SJSA1 (cell line): ENCODE measurements around the gene MAP3K19. TPM values are rescaled to one million over a fixed set of nuclear protein-coding genes. Genes with fewer than 3 reads are reported as not detected.

Experiments used
- DNase-seq, 2 experiments: peaks; one replicate each; pipeline ENCODE4 v3.0.0-alpha.2; 2015 to 2020; ENCODE audit warnings: low spot score in 2 of 2, low read depth in 1 of 2
- H3K27ac ChIP-seq: fragments of 250-450 bp; sonication (Bioruptor Pico); 2 replicates; pipeline ENCODE4 v1.5.1; 2020; ENCODE audit warnings: mild to moderate bottlenecking, moderate library complexity
- H3K27me3 ChIP-seq: fragments of 250-450 bp; sonication (Bioruptor Pico); replicated peaks from 2 replicates; pipeline ENCODE4 v1.5.1; 2020; ENCODE audit warnings: mild to moderate bottlenecking, moderate library complexity
- H3K36me3 ChIP-seq: fragments of 250-450 bp; sonication (Bioruptor Pico); 2 replicates; pipeline ENCODE4 v1.5.1; 2020; ENCODE audit warnings: mild to moderate bottlenecking
- H3K4me1 ChIP-seq: fragments of 250-450 bp; sonication (Bioruptor Pico); replicated peaks from 2 replicates; pipeline ENCODE4 v1.6.1; 2021; ENCODE audit warnings: mild to moderate bottlenecking
- H3K4me3 ChIP-seq: fragments of 250-450 bp; sonication (Bioruptor Pico); 2 replicates; pipeline ENCODE4 v1.5.1; 2020; ENCODE audit warnings: mild to moderate bottlenecking
- H3K9me3 ChIP-seq: fragments of 250-450 bp; sonication (Bioruptor Pico); replicated peaks from 2 replicates; pipeline ENCODE4 v1.5.1; 2020; ENCODE audit warnings: mild to moderate bottlenecking
- total RNA-seq: library from RNA; depleted of rRNA; stranded (reverse); fragments of >200 nt; shearing (Covaris generic); gene quantifications from 2 replicates; pipeline ENCODE4 v1.2.3, GENCODE V29; 2014

MAP3K19 gene
- total RNA-seq, 1 experiment from 2014 or later = 0.08 TPM

GRCh38 chr2:135072125-135072997, 25.1 kb upstream of the MAP3K19 start:
- DNase-seq = peak in 1 of 2 experiments; percentile 12
- H3K27me3 ChIP-seq = no peaks in the 10 kb centered on the region
- H3K36me3 ChIP-seq = peaks cover 38% of the 10 kb centered on the region
- no peak overlapping the region for H3K4me3 ChIP-seq
- H3K9me3 ChIP-seq = peaks cover 19% of the 10 kb centered on the region
- H3K27ac ChIP-seq = no peak overlapping the region
- no peaks in the 10 kb centered on the region for H3K4me1 ChIP-seq

- no peak for DNase-seq
- H3K4me3 ChIP-seq = no peak overlapping the region
- no peak overlapping the region for H3K27ac ChIP-seq
- peaks cover 9% of the 10 kb centered on the region; the same call in 1 of the 2 replicates for H3K9me3 ChIP-seq
- no peaks in the 10 kb centered on the region for H3K4me1 ChIP-seq
- H3K27me3 ChIP-seq = no peaks in the 10 kb centered on the region
- peaks cover 50% of the 10 kb centered on the region for H3K36me3 ChIP-seq
Observed at GRCh38 chr2:135066710-135067109, 19.5 kb upstream of the MAP3K19 start.

GRCh38 chr2:135064149-135064548, 16.9 kb upstream of the MAP3K19 start:
- no peak overlapping the region for H3K27ac ChIP-seq
- H3K4me1 ChIP-seq = no peaks in the 10 kb centered on the region
- no peak for DNase-seq
- no peaks in the 10 kb centered on the region for H3K27me3 ChIP-seq
- no peak overlapping the region for H3K4me3 ChIP-seq
- H3K9me3 ChIP-seq = no peaks in the 10 kb centered on the region
- H3K36me3 ChIP-seq = peaks cover 47% of the 10 kb centered on the region

- Histone ChIP-seq H3K27ac (no peak overlapping the region), H3K36me3 (peaks cover 47% of the 10 kb centered on the region), H3K4me3 (no peak overlapping the region), H3K4me1 (no peaks in the 10 kb centered on the region), H3K27me3 (no peaks in the 10 kb centered on the region), H3K9me3 (no peaks in the 10 kb centered on the region)
- DNase-seq = no peak
Observed at GRCh38 chr2:135063210-135063609, 16.0 kb upstream of the MAP3K19 start.

- Histone ChIP-seq H3K4me1 (no peaks in the 10 kb centered on the region), H3K27me3 (no peaks in the 10 kb centered on the region), H3K4me3 (no peak overlapping the region), H3K27ac (no peak overlapping the region), H3K9me3 (no peaks in the 10 kb centered on the region), H3K36me3 (peaks cover 54% of the 10 kb centered on the region)
- DNase-seq = no peak
Observed at GRCh38 chr2:135059577-135059976, 12.3 kb upstream of the MAP3K19 start.

- H3K9me3 ChIP-seq = no peaks in the 10 kb centered on the region
- no peak overlapping the region for H3K4me3 ChIP-seq
- H3K27ac ChIP-seq = no peak overlapping the region
- no peak for DNase-seq
- peaks cover 45% of the 10 kb centered on the region for H3K36me3 ChIP-seq
- H3K4me1 ChIP-seq = peaks cover 10% of the 10 kb centered on the region
- H3K27me3 ChIP-seq = no peaks in the 10 kb centered on the region
Observed at GRCh38 chr2:135056790-135057189, 9.5 kb upstream of the MAP3K19 start.

- Histone ChIP-seq H3K9me3 (no peaks in the 10 kb centered on the region), H3K4me3 (no peak overlapping the region), H3K36me3 (peaks cover 32% of the 10 kb centered on the region), H3K27me3 (no peaks in the 10 kb centered on the region), H3K27ac (no peak overlapping the region), H3K4me1 (peaks cover 10% of the 10 kb centered on the region)
- peak; percentile 34 to 46 for DNase-seq
Observed at GRCh38 chr2:135055182-135055786, 8.0 kb upstream of the MAP3K19 start.

- no peaks in the 10 kb centered on the region for H3K9me3 ChIP-seq
- H3K36me3 ChIP-seq = peaks cover 28% of the 10 kb centered on the region
- peak overlapping the region; percentile 80 for H3K4me3 ChIP-seq
- H3K27me3 ChIP-seq = no peaks in the 10 kb centered on the region
- H3K4me1 ChIP-seq = peaks cover 10% of the 10 kb centered on the region
- DNase-seq = peak in 1 of 2 experiments; percentile 17
- H3K27ac ChIP-seq = peak overlapping the region; percentile 96
Observed at GRCh38 chr2:135052997-135053474, 5.8 kb upstream of the MAP3K19 start.

GRCh38 chr2:135052042-135052876, 5.0 kb upstream of the MAP3K19 start, which contains the start of gene RAB3GAP1:
TSS of gene RAB3GAP1 (plus strand) at chr2:135052292. CDS start at chr2:135052308, 16 bp downstream.
- Histone ChIP-seq H3K27me3 (no peaks in the 10 kb centered on the region), H3K4me3 (peak within 1 kb of the TSS; percentile 80), H3K27ac (peak within 1 kb of the TSS; percentile 96), H3K9me3 (no peaks in the 10 kb centered on the region), H3K36me3 (peaks cover 25% of the 10 kb centered on the region), H3K4me1 (peaks cover 10% of the 10 kb centered on the region)
- DNase-seq = peak; percentile 73 to 77

- Histone ChIP-seq H3K4me1 (peaks cover 10% of the 10 kb centered on the region), H3K36me3 (peaks cover 13% of the 10 kb centered on the region), H3K27me3 (no peaks in the 10 kb centered on the region), H3K9me3 (no peaks in the 10 kb centered on the region), H3K4me3 (no peak overlapping the region), H3K27ac (no peak overlapping the region)
- DNase-seq = no peak
Observed at GRCh38 chr2:135050684-135051083, 3.4 kb upstream of the MAP3K19 start.

- DNase-seq = no peak
- H3K27ac ChIP-seq = no peak overlapping the region
- H3K4me3 ChIP-seq = no peak overlapping the region
- H3K9me3 ChIP-seq = no peaks in the 10 kb centered on the region
- H3K4me1 ChIP-seq = peaks cover 10% of the 10 kb centered on the region
- peaks cover 4% of the 10 kb centered on the region; the same call in 1 of the 2 replicates for H3K27me3 ChIP-seq
- H3K36me3 ChIP-seq = peaks cover 13% of the 10 kb centered on the region
Observed at GRCh38 chr2:135050132-135050531, 2.9 kb upstream of the MAP3K19 start.

GRCh38 chr2:135048122-135048521, 875 bp upstream of the MAP3K19 start:
- no peak for DNase-seq
- Histone ChIP-seq H3K27ac (no peak overlapping the region), H3K36me3 (peaks cover 6% of the 10 kb centered on the region; the same call in 1 of the 2 replicates), H3K9me3 (no peaks in the 10 kb centered on the region), H3K4me1 (peaks cover 2% of the 10 kb centered on the region), H3K4me3 (no peak overlapping the region), H3K27me3 (peaks cover 6% of the 10 kb centered on the region; the same call in 1 of the 2 replicates)

- H3K9me3 ChIP-seq = no peaks in the 10 kb centered on the region
- peaks cover 4% of the 10 kb centered on the region for H3K4me1 ChIP-seq
- H3K27me3 ChIP-seq = peaks cover 6% of the 10 kb centered on the region; the same call in 1 of the 2 replicates
- H3K27ac ChIP-seq = no peak overlapping the region
- H3K36me3 ChIP-seq = no peaks in the 10 kb centered on the region
- no peak overlapping the region for H3K4me3 ChIP-seq
- DNase-seq = no peak
Observed at GRCh38 chr2:135043345-135043744, 3.9 kb downstream of the MAP3K19 start.
